Keratinocyte (primary cell): Measurements from ENCODE around the gene ANKS6.

Experiments
- EZH2 ChIP-seq: IDR thresholded peaks from one replicate; pipeline ENCODE4 v1.6.1; 2012; ENCODE audit warnings: inconsistent platforms, mild to moderate bottlenecking, low read length, moderate library complexity
- TF ChIP-seq, protein P1 (sequence below), 3 experiments: IDR thresholded peaks in 1 of 3; conservative IDR thresholded peaks in 1 of 3; optimal IDR thresholded peaks in 1 of 3; 2 replicates in 2 of 3; 3 replicates in 1 of 3; pipeline versions ENCODE3 to v1.5.1; 2011; ENCODE audit warnings: low read length in 3 of 3, mild to moderate bottlenecking in 3 of 3, moderate library complexity in 2 of 3, control low read depth in 1 of 3, inconsistent platforms in 1 of 3; ENCODE audit not compliant: insufficient read depth in 2 of 3; ENCODE audit errors: extremely low read depth in 1 of 3

GRCh38 chr9:98767915-98768314, 28.4 kb downstream of the ANKS6 start:
- TF ChIP-seq, protein P1, sequence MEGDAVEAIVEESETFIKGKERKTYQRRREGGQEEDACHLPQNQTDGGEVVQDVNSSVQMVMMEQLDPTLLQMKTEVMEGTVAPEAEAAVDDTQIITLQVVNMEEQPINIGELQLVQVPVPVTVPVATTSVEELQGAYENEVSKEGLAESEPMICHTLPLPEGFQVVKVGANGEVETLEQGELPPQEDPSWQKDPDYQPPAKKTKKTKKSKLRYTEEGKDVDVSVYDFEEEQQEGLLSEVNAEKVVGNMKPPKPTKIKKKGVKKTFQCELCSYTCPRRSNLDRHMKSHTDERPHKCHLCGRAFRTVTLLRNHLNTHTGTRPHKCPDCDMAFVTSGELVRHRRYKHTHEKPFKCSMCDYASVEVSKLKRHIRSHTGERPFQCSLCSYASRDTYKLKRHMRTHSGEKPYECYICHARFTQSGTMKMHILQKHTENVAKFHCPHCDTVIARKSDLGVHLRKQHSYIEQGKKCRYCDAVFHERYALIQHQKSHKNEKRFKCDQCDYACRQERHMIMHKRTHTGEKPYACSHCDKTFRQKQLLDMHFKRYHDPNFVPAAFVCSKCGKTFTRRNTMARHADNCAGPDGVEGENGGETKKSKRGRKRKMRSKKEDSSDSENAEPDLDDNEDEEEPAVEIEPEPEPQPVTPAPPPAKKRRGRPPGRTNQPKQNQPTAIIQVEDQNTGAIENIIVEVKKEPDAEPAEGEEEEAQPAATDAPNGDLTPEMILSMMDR (optimal IDR thresholded peaks at IDR 0.05 in 1 of 3, IDR thresholded peaks at IDR 0.05 in 1 of 3, conservative IDR thresholded peaks at IDR 0.05 in 1 of 3; ENCODE audit: extremely low read depth in 1 of 3, insufficient read depth in 2 of 3, low read length in 3 of 3): no peak
- TF ChIP-seq EZH2: no peak
